Esophagus (tissue), 2 donors: ENCODE results near the gene ARHGAP5. TPM values are rescaled to one million over a fixed set of nuclear protein-coding genes. Genes with fewer than 3 reads are reported as not detected.
A peak's percentile ranks its signal among the peaks of the same experiment; 100 is the strongest.

Experiments
- H3K27ac ChIP-seq, 2 donors: one replicate each; pipeline ENCODE4 v1.5.1; 2013; ENCODE audit warnings: low read depth in 2 of 2, mild to moderate bottlenecking in 2 of 2, inconsistent platforms in 1 of 2, low read length in 1 of 2, moderate library complexity in 1 of 2
- H3K27me3 ChIP-seq, 2 donors: one replicate each; pipeline ENCODE4 v1.6.1; 2013; ENCODE audit warnings: low read length in 2 of 2, control low read depth in 1 of 2, mild to moderate bottlenecking in 1 of 2; ENCODE audit not compliant: insufficient read depth in 2 of 2, control insufficient read depth in 1 of 2
- H3K36me3 ChIP-seq, 2 donors: one replicate each; pipeline ENCODE4 v1.6.1; 2013; ENCODE audit warnings: low read length in 1 of 2; ENCODE audit not compliant: control insufficient read depth in 2 of 2, insufficient read depth in 2 of 2
- H3K4me1 ChIP-seq, 2 donors: one replicate each; pipeline ENCODE4 v1.6.1; 2013; ENCODE audit warnings: low read length in 1 of 2; ENCODE audit not compliant: control insufficient read depth in 2 of 2, insufficient read depth in 2 of 2
- H3K4me3 ChIP-seq, 2 donors: one replicate each; pipeline ENCODE4 v1.5.1; 2013; ENCODE audit warnings: low read length in 2 of 2, mild to moderate bottlenecking in 2 of 2, low read depth in 1 of 2, moderate library complexity in 1 of 2
- H3K9me3 ChIP-seq, 2 donors: one replicate each; pipeline ENCODE4 v1.6.1; 2013; ENCODE audit warnings: mild to moderate bottlenecking in 2 of 2, low read depth in 1 of 2, low read length in 1 of 2, moderate library complexity in 1 of 2; ENCODE audit not compliant: control insufficient read depth in 2 of 2, insufficient read depth in 1 of 2
- WGBS, 2 donors: extraction: QIAGEN DNeasy Blood & Tissue Kit; methylation state at CpG; one replicate each; pipeline ENCODE4 v1.1.7; 2013; 5-methylcytosine and 5-hydroxymethylcytosine counted together
- polyA plus RNA-seq, 2 donors: library from polyadenylated mRNA; stranded (reverse); fragments of 200-250 nt; gene quantifications; one replicate each; pipeline ENCODE4 v1.2.3, GENCODE V29; 2013
- donor health status: healthy with polysubstance abuse.
- donor health status: Bipolar disorder and iron deficiency.

ARHGAP5 gene
- polyA plus RNA-seq, 2 donors, result 22.3 to 32.7 TPM

DNA sequence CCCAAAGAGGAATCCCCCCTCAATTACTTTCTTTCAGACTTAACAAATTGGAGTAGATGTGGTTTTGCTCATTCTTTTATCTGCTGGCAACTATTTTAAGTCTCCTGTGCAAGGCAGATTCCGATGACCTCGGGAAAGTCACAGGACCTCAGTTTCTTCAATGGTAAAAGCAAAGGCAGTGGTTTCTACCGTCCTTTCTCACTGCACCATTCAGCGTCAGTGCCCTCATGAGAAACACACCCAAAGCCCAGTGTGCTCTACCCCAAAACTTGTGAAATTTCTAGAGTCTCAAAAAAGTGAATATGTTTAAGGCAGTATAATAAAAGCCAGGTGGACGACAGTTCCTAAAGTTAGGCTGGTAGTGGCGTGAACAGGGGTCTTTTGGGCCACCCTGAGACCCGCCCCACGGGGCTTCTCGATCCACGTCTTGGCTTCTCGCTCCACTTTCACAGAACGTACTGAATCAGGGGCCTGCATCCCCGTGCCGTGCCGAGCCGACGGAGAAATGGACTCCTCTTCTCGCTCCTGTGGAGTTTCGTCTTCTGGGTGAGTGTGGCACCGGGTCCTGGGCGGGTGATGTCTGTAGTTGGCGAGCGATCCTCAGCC is 1.3 kb upstream of the ARHGAP5 start:
- Histone ChIP-seq H3K4me1 (no peaks in the 10 kb centered on the region), H3K27ac (peak overlapping the region; percentile 99 to 100)

GRCh38 chr14:32076278-32077080 is 625 bp upstream of the ARHGAP5 start:
- Histone ChIP-seq H3K4me1 (no peaks in the 10 kb centered on the region), H3K4me3 (peak overlapping the region; percentile 81 to 89), H3K27ac (peak overlapping the region; percentile 99 to 100), H3K9me3 (no peaks in the 10 kb centered on the region), H3K36me3 (no peaks in the 10 kb centered on the region), H3K27me3 (no peaks in the 10 kb centered on the region)
- 0 to 1% methylated on average over 36 to 76 of the region's 76 CpGs for WGBS, 2 donors

More for the DNA sequence above, 1.3 kb upstream of the ARHGAP5 start:
- peak overlapping the region; percentile 81 to 89 for H3K4me3 ChIP-seq
- H3K36me3 ChIP-seq, result no peaks in the 10 kb centered on the region
- no peaks in the 10 kb centered on the region for H3K27me3 ChIP-seq
- no peaks in the 10 kb centered on the region for H3K9me3 ChIP-seq
- 0 to 1% methylated on average over 23 of the region's 23 CpGs for WGBS, 2 donors

GRCh38 chr14:32078023-32078857 is 1.1 kb downstream of the ARHGAP5 start:
- no peaks in the 10 kb centered on the region for H3K36me3 ChIP-seq
- peak overlapping the region; percentile 99 to 100 for H3K27ac ChIP-seq
- H3K4me3 ChIP-seq, result peak overlapping the region; percentile 81 to 89
- WGBS, 2 donors, result 2 to 3% methylated on average over 28 of the region's 28 CpGs
- no peaks in the 10 kb centered on the region for H3K9me3 ChIP-seq
- no peaks in the 10 kb centered on the region for H3K27me3 ChIP-seq
- H3K4me1 ChIP-seq, result peaks cover 0 to 3% of the 10 kb centered on the region in 2 donors

- Histone ChIP-seq H3K36me3 (no peaks in the 10 kb centered on the region), H3K27ac (no peak overlapping the region), H3K4me3 (peak overlapping the region in 1 of 2 donors; percentile 81), H3K4me1 (peaks cover 0 to 3% of the 10 kb centered on the region in 2 donors), H3K27me3 (no peaks in the 10 kb centered on the region), H3K9me3 (no peaks in the 10 kb centered on the region)
- 22 to 28% methylated on average over 7 of the region's 7 CpGs for WGBS, 2 donors
Observed at GRCh38 chr14:32078858-32079216, 1.7 kb downstream of the ARHGAP5 start.

GRCh38 chr14:32079264-32079663 is 2.2 kb downstream of the ARHGAP5 start:
- Histone ChIP-seq H3K36me3 (no peaks in the 10 kb centered on the region), H3K9me3 (no peaks in the 10 kb centered on the region), H3K4me3 (peak overlapping the region in 1 of 2 donors; percentile 81), H3K27ac (no peak overlapping the region), H3K4me1 (peaks cover 0 to 3% of the 10 kb centered on the region in 2 donors), H3K27me3 (no peaks in the 10 kb centered on the region)
- 38 to 42% methylated on average over 4 of the region's 4 CpGs for WGBS, 2 donors

DNA sequence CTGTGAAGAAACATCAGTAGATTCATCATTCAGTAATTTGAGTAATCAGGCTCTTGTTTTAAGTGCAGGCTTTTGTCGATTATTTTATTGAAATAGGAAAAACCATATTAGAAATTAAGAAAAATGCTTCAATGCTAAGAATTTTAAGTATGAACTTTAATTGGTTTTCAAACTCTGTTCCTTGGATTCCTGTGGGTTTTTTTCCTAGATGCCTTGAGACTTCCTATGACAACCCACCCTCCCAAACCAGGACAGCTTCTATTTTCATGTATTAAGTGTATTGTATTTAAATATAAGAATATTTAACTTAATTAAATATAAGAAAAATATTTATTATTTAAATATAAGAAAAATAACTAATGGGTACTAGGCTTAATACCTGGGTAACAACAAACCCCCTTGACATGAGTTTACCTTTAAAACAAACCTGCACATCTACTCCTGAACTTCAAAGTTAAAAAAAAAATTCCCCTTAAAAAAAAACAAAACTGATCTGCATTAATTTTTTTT is 3.0 kb downstream of the ARHGAP5 start:
- 70 to 73% methylated on average over 1 of the region's 1 CpG for WGBS, 2 donors
- no peaks in the 10 kb centered on the region for H3K27me3 ChIP-seq

GRCh38 chr14:32081901-32082300 is 4.8 kb downstream of the ARHGAP5 start:
- Histone ChIP-seq H3K36me3 (no peaks in the 10 kb centered on the region), H3K4me3 (no peak overlapping the region), H3K9me3 (no peaks in the 10 kb centered on the region), H3K27ac (no peak overlapping the region), H3K27me3 (no peaks in the 10 kb centered on the region), H3K4me1 (peaks cover 0 to 3% of the 10 kb centered on the region in 2 donors)
- WGBS, 2 donors, result 68 to 88% methylated on average over 7 of the region's 7 CpGs

More for the DNA sequence above, 3.0 kb downstream of the ARHGAP5 start:
- Histone ChIP-seq H3K4me3 (peak overlapping the region in 1 of 2 donors; percentile 81), H3K4me1 (peaks cover 0 to 3% of the 10 kb centered on the region in 2 donors), H3K27ac (no peak overlapping the region), H3K9me3 (no peaks in the 10 kb centered on the region), H3K36me3 (no peaks in the 10 kb centered on the region)

DNA sequence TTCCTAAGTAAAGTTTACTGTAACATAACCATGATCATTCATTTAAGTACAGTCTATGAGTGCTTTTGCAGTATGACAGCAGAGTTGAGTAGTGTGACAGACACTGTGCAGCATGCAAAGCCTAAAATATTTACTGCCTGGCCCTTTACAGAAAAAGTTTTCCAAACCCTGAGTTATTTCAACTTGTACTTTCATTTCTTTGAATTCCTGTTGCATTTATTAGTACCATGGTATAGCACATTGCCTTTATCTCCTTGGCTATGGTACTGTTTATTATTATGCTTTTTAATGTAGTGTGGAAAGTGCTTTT is 6.2 kb downstream of the ARHGAP5 start:
- H3K4me1 ChIP-seq, result peaks cover 0 to 3% of the 10 kb centered on the region in 2 donors
- no peak overlapping the region for H3K27ac ChIP-seq
- no peaks in the 10 kb centered on the region for H3K9me3 ChIP-seq
- H3K27me3 ChIP-seq, result no peaks in the 10 kb centered on the region
- H3K4me3 ChIP-seq, result no peak overlapping the region
- H3K36me3 ChIP-seq, result no peaks in the 10 kb centered on the region

DNA sequence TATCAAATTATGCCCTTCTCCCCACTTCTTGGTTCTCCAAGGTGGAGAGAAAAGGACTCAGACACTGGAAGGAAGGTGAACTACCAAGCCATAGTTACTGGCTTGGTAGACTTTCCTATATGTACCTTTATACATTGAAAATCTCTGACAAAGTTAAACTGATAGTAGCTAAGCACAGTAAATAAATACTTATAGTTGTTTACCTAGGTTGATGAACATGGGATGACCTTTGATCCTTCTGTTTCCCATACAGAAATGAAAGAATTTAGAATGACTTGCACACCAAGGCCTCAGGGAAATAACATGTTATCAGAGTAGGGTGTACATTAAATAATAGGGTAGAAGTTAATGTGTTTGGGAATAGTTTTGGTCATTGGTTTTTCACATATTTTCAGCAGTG is 6.7 kb downstream of the ARHGAP5 start:
- Histone ChIP-seq H3K27ac (no peak overlapping the region), H3K27me3 (no peaks in the 10 kb centered on the region), H3K4me3 (no peak overlapping the region), H3K36me3 (no peaks in the 10 kb centered on the region), H3K4me1 (peaks cover 0 to 3% of the 10 kb centered on the region in 2 donors), H3K9me3 (no peaks in the 10 kb centered on the region)
